D341Med (cell line): ENCODE data around the gene B3GALNT2.

Source experiments
- DNase-seq: peaks from one replicate; pipeline ENCODE4 v3.0.0; 2012; ENCODE audit warnings: low spot score

Gene B3GALNT2

GRCh38 chr1:235454021-235454420, 50.2 kb downstream of the B3GALNT2 start:
- no peak for DNase-seq

- no peak for DNase-seq
Measured at GRCh38 chr1:235450886-235451483, 53.3 kb downstream of the B3GALNT2 start.

- no peak for DNase-seq
Measured at GRCh38 chr1:235450433-235450832, 53.8 kb downstream of the B3GALNT2 start.

- no peak for DNase-seq
Measured at GRCh38 chr1:235448616-235449015, 55.6 kb downstream of the B3GALNT2 start.

GRCh38 chr1:235442788-235443429, 61.3 kb downstream of the B3GALNT2 start:
- no peak for DNase-seq

GRCh38 chr1:235441159-235441685, 63.0 kb downstream of the B3GALNT2 start:
- no peak for DNase-seq

- peak; percentile 66 for DNase-seq
Measured at GRCh38 chr1:235434001-235434400, 70.3 kb downstream of the B3GALNT2 start.

- no peak for DNase-seq
Measured at GRCh38 chr1:235430991-235431390, 73.3 kb downstream of the B3GALNT2 start.

- DNase-seq = no peak
Measured at GRCh38 chr1:235429143-235429542, 75.1 kb downstream of the B3GALNT2 start.

GRCh38 chr1:235427447-235427846, 76.8 kb downstream of the B3GALNT2 start:
- no peak for DNase-seq

- DNase-seq = no peak
Measured at GRCh38 chr1:235426680-235427079, 77.6 kb downstream of the B3GALNT2 start.

- DNase-seq = no peak
Measured at GRCh38 chr1:235426143-235426542, 78.1 kb downstream of the B3GALNT2 start.

GRCh38 chr1:235425357-235425756, 78.9 kb downstream of the B3GALNT2 start:
- no peak for DNase-seq

- DNase-seq = no peak
Measured at GRCh38 chr1:235424092-235424491, 80.2 kb downstream of the B3GALNT2 start.

GRCh38 chr1:235423214-235423652, 81.0 kb downstream of the B3GALNT2 start:
- DNase-seq = no peak

- no peak for DNase-seq
Measured at GRCh38 chr1:235421751-235422150, 82.5 kb downstream of the B3GALNT2 start.

- DNase-seq = peak; percentile 74
Measured at GRCh38 chr1:235417086-235417697, 87.1 kb downstream of the B3GALNT2 start.

- DNase-seq = no peak
Measured at GRCh38 chr1:235416662-235417049, 87.6 kb downstream of the B3GALNT2 start.

GRCh38 chr1:235415008-235415904, 89.0 kb downstream of the B3GALNT2 start:
- DNase-seq = peak; percentile 81

- peak; percentile 38 for DNase-seq
Measured at GRCh38 chr1:235411489-235412486, 92.5 kb downstream of the B3GALNT2 start.

- no peak for DNase-seq
Measured at GRCh38 chr1:235410467-235410866, 93.8 kb downstream of the B3GALNT2 start.
